ENCODE measurements around the gene SNRK. TPM values are rescaled to one million over a fixed set of nuclear protein-coding genes. Genes with fewer than 3 reads are reported as not detected.

SNRK gene
- total and polyA plus RNA-seq, 2 experiments from 2014 or later = 5.5 to 18.8 TPM

DNA sequence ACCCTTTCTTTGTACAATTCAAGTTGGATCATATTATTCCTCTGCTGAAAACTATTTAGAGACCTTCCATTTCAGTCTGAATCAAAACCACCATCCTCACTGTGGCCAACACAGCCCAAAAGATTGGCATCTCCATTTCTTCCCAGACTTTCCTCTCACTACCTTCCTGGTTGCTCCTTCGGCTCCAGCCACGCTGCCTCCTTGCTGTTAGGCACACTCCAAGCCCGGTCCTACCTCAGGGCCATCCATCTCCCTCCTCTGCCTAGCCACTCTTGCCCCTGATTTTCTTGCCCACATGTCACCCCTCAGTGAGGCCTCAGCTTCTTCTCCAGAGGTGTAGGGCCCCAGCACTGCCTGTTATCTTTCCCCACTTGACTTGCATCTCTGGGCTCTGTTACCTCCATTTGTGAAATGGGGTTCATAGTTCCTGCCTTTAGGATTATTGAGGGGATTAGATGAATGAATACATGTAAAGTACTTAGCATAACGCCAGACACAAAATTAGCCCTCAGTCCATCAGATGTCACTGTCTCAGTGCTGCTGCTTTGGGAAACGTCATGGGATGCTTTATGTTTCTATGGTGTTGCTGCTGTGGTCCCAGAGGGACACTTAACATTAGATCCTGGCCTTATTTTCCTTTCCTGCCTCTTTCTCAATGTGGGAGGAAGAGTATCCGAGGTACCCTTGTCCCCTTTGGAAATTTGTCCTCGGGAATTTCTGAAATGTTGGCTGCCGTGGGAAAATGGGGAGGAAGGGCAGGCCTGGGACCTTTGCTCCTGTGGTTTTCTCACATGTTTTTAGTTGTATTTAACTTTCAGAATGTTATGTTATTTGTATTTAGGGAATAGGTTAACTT, 31.3 kb downstream of the SNRK start:
- no peak overlapping the region for H3K4me3 Mint-ChIP-seq
- Histone ChIP-seq H3K36me3 (ENCODE audit: insufficient read depth) (no peaks in the 10 kb centered on the region), H3K79me2 (replicated peaks; ENCODE audit: insufficient read depth) (peaks cover 13% of the 10 kb centered on the region; the same call in 1 of the 2 replicates), H3F3A (replicated peaks; ENCODE audit: low read depth) (no peaks in the 10 kb centered on the region), H3K4me3 (no peak overlapping the region), H3K27me3 (ENCODE audit: insufficient read depth) (no peaks in the 10 kb centered on the region), H3K4me1 (ENCODE audit: insufficient read depth) (peaks cover 18% of the 10 kb centered on the region), H2AFZ (no peak overlapping the region), H3K9me2 (ENCODE audit: insufficient read depth) (no peaks in the 10 kb centered on the region), H3K27ac (ENCODE audit: low read depth) (peak overlapping the region; percentile 21; the same call in 1 of the 2 replicates), H3K4me2 (no peak overlapping the region), H4K20me1 (replicated peaks; ENCODE audit: insufficient read depth) (no peaks in the 10 kb centered on the region)
- DNase-seq (ENCODE audit: low spot score) (peak; percentile 41), ATAC-seq (peak; percentile 49)
- peak overlapping the region; percentile 86 for H3K27ac Mint-ChIP-seq
- peaks cover 2% of the 10 kb centered on the region; the same call in 1 of the 3 replicates for H3K36me3 Mint-ChIP-seq (ENCODE audit: low read depth)
- TF ChIP-seq STAT1 (IDR thresholded peaks at IDR 0.05; ENCODE audit: unreplicated experiment) = no peak
- TF ChIP-seq ZNF462 (CRISPR knock-in tag; IDR thresholded peaks at IDR 0.05) = no peak
- no peak for TF ChIP-seq EZH2 (IDR thresholded peaks at IDR 0.05; ENCODE audit: low read depth, unreplicated experiment)
- no peak for TF ChIP-seq JUNB (IDR thresholded peaks at IDR 0.05; ENCODE audit: unreplicated experiment)
- no peak for TF ChIP-seq REST (IDR thresholded peaks at IDR 0.05; ENCODE audit: unreplicated experiment)
- no peak for TF ChIP-seq POLR2AphosphoS5 (IDR thresholded peaks at IDR 0.05; ENCODE audit: low read depth)
- TF ChIP-seq CTCF (conservative IDR thresholded peaks at IDR 0.05; ENCODE audit: low read depth in 2 of 2) = no peak
- TF ChIP-seq EZH2phosphoT487 (IDR thresholded peaks at IDR 0.05; ENCODE audit: unreplicated experiment) = no peak
- no peak for TF ChIP-seq NANOG (IDR thresholded peaks at IDR 0.05; ENCODE audit: borderline replicate concordance)
- TF ChIP-seq ZNF114 (CRISPR knock-in tag; IDR thresholded peaks at IDR 0.05) = no peak
- TF ChIP-seq CREB1 (CRISPR knock-in tag; IDR thresholded peaks at IDR 0.05; ENCODE audit: low read depth) = no peak
- TF ChIP-seq, protein P1, sequence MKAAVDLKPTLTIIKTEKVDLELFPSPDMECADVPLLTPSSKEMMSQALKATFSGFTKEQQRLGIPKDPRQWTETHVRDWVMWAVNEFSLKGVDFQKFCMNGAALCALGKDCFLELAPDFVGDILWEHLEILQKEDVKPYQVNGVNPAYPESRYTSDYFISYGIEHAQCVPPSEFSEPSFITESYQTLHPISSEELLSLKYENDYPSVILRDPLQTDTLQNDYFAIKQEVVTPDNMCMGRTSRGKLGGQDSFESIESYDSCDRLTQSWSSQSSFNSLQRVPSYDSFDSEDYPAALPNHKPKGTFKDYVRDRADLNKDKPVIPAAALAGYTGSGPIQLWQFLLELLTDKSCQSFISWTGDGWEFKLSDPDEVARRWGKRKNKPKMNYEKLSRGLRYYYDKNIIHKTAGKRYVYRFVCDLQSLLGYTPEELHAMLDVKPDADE (IDR thresholded peaks at IDR 0.05) = no peak
- TF ChIP-seq ZNF331 (CRISPR knock-in tag; IDR thresholded peaks at IDR 0.05; ENCODE audit: low read depth) = no peak
- H3K27me3 Mint-ChIP-seq (ENCODE audit: insufficient read depth, low read depth, poor library complexity) = no peaks in the 10 kb centered on the region
- H3K9me3 Mint-ChIP-seq = no peaks in the 10 kb centered on the region
- peaks cover 33% of the 10 kb centered on the region for H3K4me1 Mint-ChIP-seq

Data from GM23338 (cell line).